ENCODE data around the gene PSMC3IP. TPM values are rescaled to one million over a fixed set of nuclear protein-coding genes. Genes with fewer than 3 reads are reported as not detected.

Gene PSMC3IP
- total and polyA plus RNA-seq, 4 donors, result 0.58 to 3.0 (median 1.1) TPM

DNA sequence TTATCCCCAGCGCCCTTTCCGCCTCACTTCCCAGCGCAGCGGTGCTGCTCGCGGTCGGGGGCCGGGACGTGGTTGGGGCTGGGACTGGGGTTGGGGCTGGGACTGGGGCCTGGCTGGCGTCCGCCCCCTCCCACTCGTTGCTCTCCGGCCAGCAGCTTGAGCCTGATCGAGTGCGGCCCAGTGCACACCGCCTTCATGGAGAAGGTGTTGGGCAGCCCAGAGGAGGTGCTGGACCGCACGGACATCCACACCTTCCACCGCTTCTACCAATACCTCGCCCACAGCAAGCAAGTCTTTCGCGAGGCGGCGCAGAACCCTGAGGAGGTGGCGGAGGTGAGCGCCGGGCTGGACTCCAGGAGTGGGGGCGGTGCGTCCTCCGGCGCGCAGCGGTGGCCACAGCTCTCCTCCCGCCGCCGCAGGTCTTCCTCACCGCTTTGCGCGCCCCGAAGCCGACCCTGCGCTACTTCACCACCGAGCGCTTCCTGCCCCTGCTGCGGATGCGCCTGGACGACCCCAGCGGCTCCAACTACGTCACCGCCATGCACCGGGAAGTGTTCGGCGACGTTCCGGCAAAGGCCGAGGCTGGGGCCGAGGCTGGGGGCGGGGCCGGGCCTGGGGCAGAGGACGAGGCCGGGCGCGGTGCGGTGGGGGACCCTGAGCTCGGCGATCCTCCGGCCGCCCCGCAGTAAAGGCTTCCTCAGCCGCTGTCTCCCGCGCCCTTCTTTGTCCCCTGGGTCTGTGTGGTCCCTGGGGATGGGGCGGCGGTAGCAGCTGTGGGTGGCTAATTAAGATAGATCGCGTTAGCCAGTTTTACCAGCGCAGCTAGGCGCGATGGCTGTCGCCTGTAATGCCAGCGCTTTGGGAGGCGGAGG is 23.0 kb downstream of the PSMC3IP start (continued):
- TF ChIP-seq, protein P1, sequence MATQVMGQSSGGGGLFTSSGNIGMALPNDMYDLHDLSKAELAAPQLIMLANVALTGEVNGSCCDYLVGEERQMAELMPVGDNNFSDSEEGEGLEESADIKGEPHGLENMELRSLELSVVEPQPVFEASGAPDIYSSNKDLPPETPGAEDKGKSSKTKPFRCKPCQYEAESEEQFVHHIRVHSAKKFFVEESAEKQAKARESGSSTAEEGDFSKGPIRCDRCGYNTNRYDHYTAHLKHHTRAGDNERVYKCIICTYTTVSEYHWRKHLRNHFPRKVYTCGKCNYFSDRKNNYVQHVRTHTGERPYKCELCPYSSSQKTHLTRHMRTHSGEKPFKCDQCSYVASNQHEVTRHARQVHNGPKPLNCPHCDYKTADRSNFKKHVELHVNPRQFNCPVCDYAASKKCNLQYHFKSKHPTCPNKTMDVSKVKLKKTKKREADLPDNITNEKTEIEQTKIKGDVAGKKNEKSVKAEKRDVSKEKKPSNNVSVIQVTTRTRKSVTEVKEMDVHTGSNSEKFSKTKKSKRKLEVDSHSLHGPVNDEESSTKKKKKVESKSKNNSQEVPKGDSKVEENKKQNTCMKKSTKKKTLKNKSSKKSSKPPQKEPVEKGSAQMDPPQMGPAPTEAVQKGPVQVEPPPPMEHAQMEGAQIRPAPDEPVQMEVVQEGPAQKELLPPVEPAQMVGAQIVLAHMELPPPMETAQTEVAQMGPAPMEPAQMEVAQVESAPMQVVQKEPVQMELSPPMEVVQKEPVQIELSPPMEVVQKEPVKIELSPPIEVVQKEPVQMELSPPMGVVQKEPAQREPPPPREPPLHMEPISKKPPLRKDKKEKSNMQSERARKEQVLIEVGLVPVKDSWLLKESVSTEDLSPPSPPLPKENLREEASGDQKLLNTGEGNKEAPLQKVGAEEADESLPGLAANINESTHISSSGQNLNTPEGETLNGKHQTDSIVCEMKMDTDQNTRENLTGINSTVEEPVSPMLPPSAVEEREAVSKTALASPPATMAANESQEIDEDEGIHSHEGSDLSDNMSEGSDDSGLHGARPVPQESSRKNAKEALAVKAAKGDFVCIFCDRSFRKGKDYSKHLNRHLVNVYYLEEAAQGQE (IDR thresholded peaks at IDR 0.05), result no peak
- TF ChIP-seq NR2F2 (IDR thresholded peaks at IDR 0.05), result no peak
- TF ChIP-seq JUND (IDR thresholded peaks at IDR 0.05), result no peak
- TF ChIP-seq RAD21 (IDR thresholded peaks at IDR 0.05), result peak in 1 of 2 donors; percentile 49

DNA sequence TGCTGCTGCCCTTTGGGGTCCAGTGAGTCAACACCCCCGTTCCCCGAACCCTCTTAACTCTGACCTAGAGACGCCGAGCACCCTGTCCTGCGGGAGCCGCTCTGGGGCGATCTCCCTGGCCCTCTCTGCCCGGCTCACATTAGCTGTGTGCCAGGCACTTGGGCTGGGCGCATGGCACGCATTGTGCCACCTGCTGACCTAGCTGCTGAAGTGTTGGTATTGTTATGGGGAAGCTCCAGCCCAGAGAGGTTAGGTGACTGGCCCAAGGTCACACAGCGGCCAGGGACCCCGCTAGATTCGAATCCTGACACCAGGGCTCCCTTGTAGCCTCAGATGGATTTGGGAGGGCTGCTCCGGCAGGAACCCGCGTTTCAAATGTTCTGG is 23.7 kb downstream of the PSMC3IP start:
- H3K4me3 ChIP-seq (ENCODE audit: low read depth in 1 of 3, low read length in 3 of 3), result peak overlapping the region; percentile 71 to 85 (median 71)
- peak overlapping the region; percentile 88 to 93 for H3K27ac ChIP-seq (ENCODE audit: low read depth in 1 of 2, low read length in 2 of 2)
- H3K27me3 ChIP-seq (ENCODE audit: control insufficient read depth in 4 of 4, insufficient read depth in 4 of 4, low read length in 3 of 4), result no peaks in the 10 kb centered on the region
- H3K36me3 ChIP-seq (ENCODE audit: control insufficient read depth in 4 of 4, insufficient read depth in 3 of 4, low read depth in 1 of 4, low read length in 3 of 4), result no peaks in the 10 kb centered on the region
- TF ChIP-seq, protein P2, sequence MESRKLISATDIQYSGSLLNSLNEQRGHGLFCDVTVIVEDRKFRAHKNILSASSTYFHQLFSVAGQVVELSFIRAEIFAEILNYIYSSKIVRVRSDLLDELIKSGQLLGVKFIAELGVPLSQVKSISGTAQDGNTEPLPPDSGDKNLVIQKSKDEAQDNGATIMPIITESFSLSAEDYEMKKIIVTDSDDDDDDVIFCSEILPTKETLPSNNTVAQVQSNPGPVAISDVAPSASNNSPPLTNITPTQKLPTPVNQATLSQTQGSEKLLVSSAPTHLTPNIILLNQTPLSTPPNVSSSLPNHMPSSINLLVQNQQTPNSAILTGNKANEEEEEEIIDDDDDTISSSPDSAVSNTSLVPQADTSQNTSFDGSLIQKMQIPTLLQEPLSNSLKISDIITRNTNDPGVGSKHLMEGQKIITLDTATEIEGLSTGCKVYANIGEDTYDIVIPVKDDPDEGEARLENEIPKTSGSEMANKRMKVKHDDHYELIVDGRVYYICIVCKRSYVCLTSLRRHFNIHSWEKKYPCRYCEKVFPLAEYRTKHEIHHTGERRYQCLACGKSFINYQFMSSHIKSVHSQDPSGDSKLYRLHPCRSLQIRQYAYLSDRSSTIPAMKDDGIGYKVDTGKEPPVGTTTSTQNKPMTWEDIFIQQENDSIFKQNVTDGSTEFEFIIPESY (IDR thresholded peaks at IDR 0.05), result no peak
- TF ChIP-seq RAD21 (IDR thresholded peaks at IDR 0.05), result peak; percentile 7 to 24
- no peak for DNase-seq (ENCODE audit: low spot score)
- no peaks in the 10 kb centered on the region for H3K9me3 ChIP-seq (ENCODE audit: control insufficient read depth in 4 of 4, low read length in 3 of 4)
- peak overlapping the region in 1 of 2 donors; percentile 81 for H3K9ac ChIP-seq (ENCODE audit: low read depth in 1 of 2, low read length in 2 of 2)
- 43% methylated on average over 16 of the region's 16 CpGs for whole genome bisulfite sequencing
- peaks cover 0 to 21% (median 13%) of the 10 kb centered on the region in 4 donors for H3K4me1 ChIP-seq (ENCODE audit: control insufficient read depth in 4 of 4, insufficient read depth in 4 of 4, low read length in 3 of 4)

DNA sequence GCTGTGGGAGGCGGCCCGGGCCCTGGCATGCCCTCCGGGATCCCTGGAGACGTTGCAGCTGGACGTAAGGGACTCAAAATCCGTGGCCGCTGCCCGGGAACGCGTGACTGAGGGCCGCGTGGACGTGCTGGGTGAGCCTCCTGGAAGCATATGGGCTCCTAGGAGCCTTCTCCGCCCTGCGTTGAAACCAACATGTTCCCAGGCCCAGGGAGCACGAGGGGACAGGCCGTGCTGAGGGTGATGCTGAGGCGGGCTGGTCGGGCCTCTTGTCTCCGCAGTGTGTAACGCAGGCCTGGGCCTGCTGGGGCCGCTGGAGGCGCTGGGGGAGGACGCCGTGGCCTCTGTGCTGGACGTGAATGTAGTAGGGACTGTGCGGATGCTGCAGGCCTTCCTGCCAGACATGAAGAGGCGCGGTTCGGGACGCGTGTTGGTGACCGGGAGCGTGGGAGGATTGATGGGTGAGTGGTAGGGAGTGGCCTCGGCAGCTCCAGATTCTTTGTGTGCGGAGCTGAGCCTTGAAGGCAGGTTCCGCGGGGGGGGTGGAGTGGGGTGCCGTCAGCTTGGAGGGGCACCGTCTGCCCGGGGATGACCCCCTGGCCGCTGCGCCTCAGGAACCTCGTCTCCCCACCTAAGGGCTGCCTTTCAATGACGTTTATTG is 24.2 kb downstream of the PSMC3IP start:
- peaks cover under 1 to 25% (median 15%) of the 10 kb centered on the region in 4 donors for H3K4me1 ChIP-seq (ENCODE audit: control insufficient read depth in 4 of 4, insufficient read depth in 4 of 4, low read length in 3 of 4)
- no peak for DNase-seq (ENCODE audit: low spot score)
- WGBS, result 91% methylated on average over 45 of the region's 45 CpGs
- H3K27ac ChIP-seq (ENCODE audit: low read depth in 1 of 2, low read length in 2 of 2), result peak overlapping the region in 1 of 2 donors; percentile 93
- H3K4me3 ChIP-seq (ENCODE audit: low read depth in 1 of 3, low read length in 3 of 3), result no peak overlapping the region
- no peak overlapping the region for H3K9ac ChIP-seq (ENCODE audit: low read depth in 1 of 2, low read length in 2 of 2)
- no peaks in the 10 kb centered on the region for H3K9me3 ChIP-seq (ENCODE audit: control insufficient read depth in 4 of 4, low read length in 3 of 4)
- no peaks in the 10 kb centered on the region for H3K36me3 ChIP-seq (ENCODE audit: control insufficient read depth in 4 of 4, insufficient read depth in 3 of 4, low read depth in 1 of 4, low read length in 3 of 4)
- H3K27me3 ChIP-seq (ENCODE audit: control insufficient read depth in 4 of 4, insufficient read depth in 4 of 4, low read length in 3 of 4), result no peaks in the 10 kb centered on the region
- TF ChIP-seq JUND (IDR thresholded peaks at IDR 0.05) (no peak), TAF1 (conservative IDR thresholded peaks at IDR 0.05) (no peak), FOXA2 (IDR thresholded peaks at IDR 0.05) (no peak), HNF4A (conservative IDR thresholded peaks at IDR 0.05) (no peak), GABPA (IDR thresholded peaks at IDR 0.05 in 1 of 2, conservative IDR thresholded peaks at IDR 0.05 in 1 of 2) (no peak), SP1 (IDR thresholded peaks at IDR 0.05) (no peak), EGR1 (IDR thresholded peaks at IDR 0.05; ENCODE audit: low read depth in 2 of 2) (no peak), NR2F2 (IDR thresholded peaks at IDR 0.05) (no peak)
- TF ChIP-seq, protein P3, sequence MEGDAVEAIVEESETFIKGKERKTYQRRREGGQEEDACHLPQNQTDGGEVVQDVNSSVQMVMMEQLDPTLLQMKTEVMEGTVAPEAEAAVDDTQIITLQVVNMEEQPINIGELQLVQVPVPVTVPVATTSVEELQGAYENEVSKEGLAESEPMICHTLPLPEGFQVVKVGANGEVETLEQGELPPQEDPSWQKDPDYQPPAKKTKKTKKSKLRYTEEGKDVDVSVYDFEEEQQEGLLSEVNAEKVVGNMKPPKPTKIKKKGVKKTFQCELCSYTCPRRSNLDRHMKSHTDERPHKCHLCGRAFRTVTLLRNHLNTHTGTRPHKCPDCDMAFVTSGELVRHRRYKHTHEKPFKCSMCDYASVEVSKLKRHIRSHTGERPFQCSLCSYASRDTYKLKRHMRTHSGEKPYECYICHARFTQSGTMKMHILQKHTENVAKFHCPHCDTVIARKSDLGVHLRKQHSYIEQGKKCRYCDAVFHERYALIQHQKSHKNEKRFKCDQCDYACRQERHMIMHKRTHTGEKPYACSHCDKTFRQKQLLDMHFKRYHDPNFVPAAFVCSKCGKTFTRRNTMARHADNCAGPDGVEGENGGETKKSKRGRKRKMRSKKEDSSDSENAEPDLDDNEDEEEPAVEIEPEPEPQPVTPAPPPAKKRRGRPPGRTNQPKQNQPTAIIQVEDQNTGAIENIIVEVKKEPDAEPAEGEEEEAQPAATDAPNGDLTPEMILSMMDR (IDR thresholded peaks at IDR 0.05; ENCODE audit: low read depth, low read length, missing input control), result no peak
- TF ChIP-seq, protein P2 (IDR thresholded peaks at IDR 0.05), result no peak
- TF ChIP-seq, protein P4, sequence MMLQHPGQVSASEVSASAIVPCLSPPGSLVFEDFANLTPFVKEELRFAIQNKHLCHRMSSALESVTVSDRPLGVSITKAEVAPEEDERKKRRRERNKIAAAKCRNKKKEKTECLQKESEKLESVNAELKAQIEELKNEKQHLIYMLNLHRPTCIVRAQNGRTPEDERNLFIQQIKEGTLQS (IDR thresholded peaks at IDR 0.05), result no peak
- TF ChIP-seq, protein P1 (IDR thresholded peaks at IDR 0.05), result no peak
